Measurements from ENCODE around the gene PRDM12.

The PRDM12 gene

GRCh38 chr9:130639124-130639765, 25.1 kb upstream of the PRDM12 start:
- H3K27ac ChIP-seq: no peak overlapping the region
- TF ChIP-seq ZFX (IDR thresholded peaks at IDR 0.05) (no peak), CTCF (conservative IDR thresholded peaks at IDR 0.05) (no peak)

- TF ChIP-seq CTCF (conservative IDR thresholded peaks at IDR 0.05): no peak
- no peak for TF ChIP-seq ZFX (IDR thresholded peaks at IDR 0.05)
- H3K27ac ChIP-seq: no peak overlapping the region
These were observed 24.4 kb upstream of the PRDM12 start for GRCh38 chr9:130639866-130640555.

- TF ChIP-seq ZFX (IDR thresholded peaks at IDR 0.05): no peak
- no peak for TF ChIP-seq CTCF (conservative IDR thresholded peaks at IDR 0.05)
- H3K27ac ChIP-seq: no peak overlapping the region
These were observed 23.7 kb upstream of the PRDM12 start for GRCh38 chr9:130640681-130641080.

- H3K27ac ChIP-seq: no peak overlapping the region
- TF ChIP-seq CTCF (conservative IDR thresholded peaks at IDR 0.05): no peak
- no peak for TF ChIP-seq ZFX (IDR thresholded peaks at IDR 0.05)
These were observed 21.5 kb upstream of the PRDM12 start for GRCh38 chr9:130642926-130643325.

GRCh38 chr9:130651221-130651620, 13.2 kb upstream of the PRDM12 start:
- H3K27ac ChIP-seq: no peak overlapping the region
- no peak for TF ChIP-seq ZFX (IDR thresholded peaks at IDR 0.05)
- no peak for TF ChIP-seq CTCF (conservative IDR thresholded peaks at IDR 0.05)

- TF ChIP-seq CTCF (conservative IDR thresholded peaks at IDR 0.05) (no peak), ZFX (IDR thresholded peaks at IDR 0.05) (no peak)
- H3K27ac ChIP-seq: no peak overlapping the region
These were observed 12.6 kb upstream of the PRDM12 start for GRCh38 chr9:130651752-130652151.

GRCh38 chr9:130654879-130655278, 9.5 kb upstream of the PRDM12 start:
- TF ChIP-seq ZFX (IDR thresholded peaks at IDR 0.05) (no peak), CTCF (conservative IDR thresholded peaks at IDR 0.05) (no peak)
- no peak overlapping the region for H3K27ac ChIP-seq
